Measurements from ENCODE around the gene TSC22D4. TPM values are rescaled to one million over a fixed set of nuclear protein-coding genes. Genes with fewer than 3 reads are reported as not detected.

The TSC22D4 gene
- total RNA-seq, 3 donors from 2014 or later (not counting 1 experiment from before 2014, with no cell fraction given) = 140 to 173 (median 168) TPM

GRCh38 chr7:100477871-100478267, 1.1 kb downstream of the TSC22D4 start:
- peak overlapping the region; percentile 61 for H3K4me3 ChIP-seq (ENCODE audit: low read length)

GRCh38 chr7:100476903-100477870, 1.8 kb downstream of the TSC22D4 start:
- Histone ChIP-seq H3K4me1 (ENCODE audit: control insufficient read depth, insufficient read depth, low read length) (peaks cover 50% of the 10 kb centered on the region), H3K9me3 (ENCODE audit: control insufficient read depth, insufficient read depth, low read length) (no peaks in the 10 kb centered on the region), H3K36me3 (ENCODE audit: control insufficient read depth, insufficient read depth, low read length) (peaks cover 38% of the 10 kb centered on the region), H3K27ac (ENCODE audit: low read length) (peak overlapping the region; percentile 42), H3K4me3 (ENCODE audit: low read length) (peak overlapping the region; percentile 61), H3K27me3 (ENCODE audit: control insufficient read depth, insufficient read depth, low read length) (no peaks in the 10 kb centered on the region)
- peaks cover 19 to 44% of the 10 kb centered on the region in 2 donors for H3K4me1 Mint-ChIP-seq
- H3K27ac Mint-ChIP-seq = peak overlapping the region; percentile 78 to 80
- no peaks in the 10 kb centered on the region for H3K9me3 Mint-ChIP-seq
- 6% methylated on average over 30 of the region's 30 CpGs for WGBS (ENCODE audit: insufficient coverage)
- no peak for TF ChIP-seq CTCF (IDR thresholded peaks at IDR 0.05)
- ATAC-seq (no peak), DNase-seq (peak in 1 of 2 donors; percentile 59)
- intact Hi-C loops (cut with micrococcal nuclease) = loop anchor here (5.0 to 10.0 kb wide), 3 partner anchors 70 to 378 kb away; partner anchors contain the start of genes GIGYF1 and SLC12A9
- peak overlapping the region; percentile 90 for H3K4me3 Mint-ChIP-seq
- H3K36me3 Mint-ChIP-seq = no peaks in the 10 kb centered on the region
- H3K27me3 Mint-ChIP-seq (ENCODE audit: low read depth in 2 of 2) = peaks cover 0 to 2% of the 10 kb centered on the region in 2 donors

More at GRCh38 chr7:100477871-100478267, 1.1 kb downstream of the TSC22D4 start:
- Mint-ChIP-seq H3K36me3 (no peaks in the 10 kb centered on the region), H3K4me1 (peaks cover 22 to 47% of the 10 kb centered on the region in 2 donors), H3K9me3 (no peaks in the 10 kb centered on the region), H3K27ac (peak overlapping the region; percentile 80 to 90), H3K4me3 (peak overlapping the region; percentile 96), H3K27me3 (ENCODE audit: low read depth in 2 of 2) (peaks cover 0 to 2% of the 10 kb centered on the region in 2 donors)
- Histone ChIP-seq H3K27me3 (ENCODE audit: control insufficient read depth, insufficient read depth, low read length) (no peaks in the 10 kb centered on the region), H3K36me3 (ENCODE audit: control insufficient read depth, insufficient read depth, low read length) (peaks cover 34% of the 10 kb centered on the region), H3K27ac (ENCODE audit: low read length) (peak overlapping the region; percentile 42), H3K4me1 (ENCODE audit: control insufficient read depth, insufficient read depth, low read length) (peaks cover 52% of the 10 kb centered on the region), H3K9me3 (ENCODE audit: control insufficient read depth, insufficient read depth, low read length) (no peaks in the 10 kb centered on the region)
- no peak for ATAC-seq
- no peak for DNase-seq
- 0% methylated on average over 14 of the region's 16 CpGs for WGBS (ENCODE audit: insufficient coverage)
- intact Hi-C loops (cut with micrococcal nuclease) = loop anchor here (5.0 to 10.0 kb wide), 3 partner anchors 69 to 377 kb away; partner anchors contain the start of genes GIGYF1 and SLC12A9
- no peak for TF ChIP-seq CTCF (IDR thresholded peaks at IDR 0.05)

- Histone ChIP-seq H3K36me3 (ENCODE audit: control insufficient read depth, insufficient read depth, low read length) (peaks cover 43% of the 10 kb centered on the region), H3K27me3 (ENCODE audit: control insufficient read depth, insufficient read depth, low read length) (no peaks in the 10 kb centered on the region), H3K27ac (ENCODE audit: low read length) (peak overlapping the region; percentile 42), H3K4me1 (ENCODE audit: control insufficient read depth, insufficient read depth, low read length) (peaks cover 49% of the 10 kb centered on the region), H3K9me3 (ENCODE audit: control insufficient read depth, insufficient read depth, low read length) (no peaks in the 10 kb centered on the region), H3K4me3 (ENCODE audit: low read length) (peak overlapping the region; percentile 61)
- ATAC-seq (no peak), DNase-seq (no peak)
- no peaks in the 10 kb centered on the region for H3K9me3 Mint-ChIP-seq
- 8% methylated on average over 5 of the region's 6 CpGs for WGBS (ENCODE audit: insufficient coverage)
- intact Hi-C loops (cut with micrococcal nuclease) = loop anchor here (5.0 to 10.0 kb wide), 3 partner anchors 71 to 379 kb away; partner anchors contain the start of genes GIGYF1 and SLC12A9
- peaks cover 19 to 49% of the 10 kb centered on the region in 2 donors for H3K4me1 Mint-ChIP-seq
- H3K27me3 Mint-ChIP-seq (ENCODE audit: low read depth in 2 of 2) = peaks cover 0 to 2% of the 10 kb centered on the region in 2 donors
- TF ChIP-seq CTCF (IDR thresholded peaks at IDR 0.05) = no peak
- H3K27ac Mint-ChIP-seq = peak overlapping the region; percentile 78 to 80
- no peaks in the 10 kb centered on the region for H3K36me3 Mint-ChIP-seq
- H3K4me3 Mint-ChIP-seq = peak overlapping the region; percentile 90
These were observed 2.8 kb downstream of the TSC22D4 start for GRCh38 chr7:100476101-100476780.

Measured in natural killer cell (primary cell).